Vagina (tissue), 2 donors: ENCODE measurements around the gene KAZN.

ENCODE experiments used
- CTCF ChIP-seq, 3 experiments: fragments of 450-650 bp in 2 of 3; fragments of 200-600 bp in 1 of 3; sonication (generic) in 1 of 3; IDR thresholded peaks; one replicate each; pipeline ENCODE4 v1.5.1; 2017 to 2019; ENCODE audit warnings: antibody characterized with exemption in 3 of 3, mild to moderate bottlenecking in 2 of 3, moderate library complexity in 2 of 3
- POLR2A ChIP-seq, 2 donors: fragments of 450-650 bp; IDR thresholded peaks; one replicate each; pipeline ENCODE4 v1.6.1; 2017; ENCODE audit warnings: antibody characterized with exemption in 2 of 2, mild to moderate bottlenecking in 2 of 2, moderate library complexity in 2 of 2

GRCh38 chr1:14681182-14681581, 82.7 kb downstream of the KAZN start:
- TF ChIP-seq CTCF (IDR thresholded peaks at IDR 0.05) (no peak), POLR2A (IDR thresholded peaks at IDR 0.05) (no peak)
